ENCODE measurements around the gene FER1L5. TPM values are rescaled to one million over a fixed set of nuclear protein-coding genes. Genes with fewer than 3 reads are reported as not detected.

Gene FER1L5
- total and polyA plus RNA-seq, 2 donors (not counting 3 experiments of a cell fraction or from before 2014, with no cell fraction given), result not detected

GRCh38 chr2:96661324-96661723, 18.8 kb downstream of the FER1L5 start:
- Histone ChIP-seq H3K36me3 (ENCODE audit: control insufficient read depth in 2 of 2, extremely low read depth in 1 of 2, insufficient read depth in 2 of 2, low read length in 2 of 2) (no peaks in the 10 kb centered on the region), H3K9ac (replicated peaks; ENCODE audit: extremely low read depth, insufficient read depth, low read length) (no peak overlapping the region), H4K20me1 (replicated peaks; ENCODE audit: control insufficient read depth, extremely low read depth, insufficient read depth, low read length) (no peaks in the 10 kb centered on the region), H3K9me1 (replicated peaks; ENCODE audit: control insufficient read depth, extremely low read depth, insufficient read depth, low read length) (no peaks in the 10 kb centered on the region), H3K4me1 (ENCODE audit: control insufficient read depth, extremely low read depth, insufficient read depth, low read length) (peaks cover 7% of the 10 kb centered on the region), H3K4me3 (replicated peaks in 1 of 3; ENCODE audit: insufficient read depth in 1 of 3, low read depth in 1 of 3, low read length in 3 of 3) (no peak overlapping the region), H3K9me3 (replicated peaks; ENCODE audit: control insufficient read depth, insufficient read depth, low read length) (no peaks in the 10 kb centered on the region), H3K4me2 (ENCODE audit: insufficient read depth, low read length) (no peak overlapping the region), H2AFZ (ENCODE audit: low read depth, low read length) (no peak overlapping the region), H3K27me3 (ENCODE audit: control insufficient read depth in 2 of 2, insufficient read depth in 2 of 2, low read length in 2 of 2) (no peaks in the 10 kb centered on the region), H3K79me2 (ENCODE audit: control insufficient read depth, insufficient read depth, low read length) (no peaks in the 10 kb centered on the region), H3K27ac (ENCODE audit: insufficient read depth, low read depth, low read length) (no peak overlapping the region)
- ChIA-PET POLR2A (no interaction called here), CTCF (no interaction called here)
- dilution Hi-C loops (cut with MboI; ENCODE audit: extremely low pct_ligation_motif_present, low sequenced_read_pairs), result no loop called here
- FAIRE-seq (no peak), DNase-seq (ENCODE audit: low read depth, low spot score) (no peak)
- intact Hi-C loops (cut with micrococcal nuclease), result no loop called here
- TF ChIP-seq POLR2AphosphoS5 (IDR thresholded peaks at IDR 0.05; ENCODE audit: insufficient read depth, low read depth, low read length) (no peak), POLR2A (IDR thresholded peaks at IDR 0.05; ENCODE audit: low read depth, low read length) (no peak), FOS (IDR thresholded peaks at IDR 0.05; ENCODE audit: borderline replicate concordance, insufficient read depth, low read length) (no peak), CTCF (IDR thresholded peaks at IDR 0.05; ENCODE audit: extremely low read depth in 1 of 2, insufficient read depth in 1 of 2, low read depth in 1 of 2, low read length in 2 of 2) (no peak), EZH2 (IDR thresholded peaks at IDR 0.05; ENCODE audit: borderline replicate concordance, low read depth, low read length, severe bottlenecking) (no peak), MYC (IDR thresholded peaks at IDR 0.05; ENCODE audit: low read depth, low read length) (no peak), GATA2 (IDR thresholded peaks at IDR 0.05; ENCODE audit: insufficient read depth, insufficient read length, low read depth, low read length) (no peak), JUN (IDR thresholded peaks at IDR 0.05; ENCODE audit: borderline replicate concordance, insufficient read depth, insufficient read length, low read depth) (no peak)
- TF ChIP-seq, protein P1, sequence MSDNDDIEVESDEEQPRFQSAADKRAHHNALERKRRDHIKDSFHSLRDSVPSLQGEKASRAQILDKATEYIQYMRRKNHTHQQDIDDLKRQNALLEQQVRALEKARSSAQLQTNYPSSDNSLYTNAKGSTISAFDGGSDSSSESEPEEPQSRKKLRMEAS (IDR thresholded peaks at IDR 0.05; ENCODE audit: insufficient read depth, insufficient read length), result no peak
- no TSS peak for BruUV-seq (replicated peaks)

Measured in endothelial cell of umbilical vein (primary cell).